ENCODE results near the gene CCNYL1. TPM values are rescaled to one million over a fixed set of nuclear protein-coding genes. Genes with fewer than 3 reads are reported as not detected.

The CCNYL1 gene
- total RNA-seq, 1 donor from 2014 or later, result 25.7 TPM

DNA sequence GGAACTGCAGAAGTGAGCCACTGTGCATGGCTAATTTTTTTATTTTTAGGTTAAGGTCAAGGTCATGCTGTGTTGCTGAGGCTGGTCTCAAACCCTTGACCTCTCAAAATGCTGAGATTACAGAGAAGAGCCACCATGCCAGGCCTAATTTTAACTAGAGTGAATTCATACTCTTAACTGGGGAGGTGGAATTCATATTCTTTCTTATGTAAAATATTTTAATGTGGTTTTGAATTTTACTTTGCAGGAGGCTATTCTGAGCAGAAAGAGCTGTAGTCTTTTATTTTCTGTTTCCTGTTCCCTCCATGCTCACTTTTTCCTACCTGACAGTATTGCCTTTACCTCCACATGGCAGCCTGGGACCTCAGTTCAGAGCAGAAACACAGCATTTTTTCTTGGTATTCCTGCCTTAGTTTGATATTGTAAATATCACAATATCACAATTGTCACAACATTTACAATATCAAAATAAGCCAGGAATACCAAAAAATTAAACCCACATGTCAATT, 37.1 kb upstream of the CCNYL1 start:
- Histone ChIP-seq H3K4me1 (no peaks in the 10 kb centered on the region), H3K27ac (no peak overlapping the region), H3K4me3 (no peak overlapping the region), H3K27me3 (no peaks in the 10 kb centered on the region), H3K36me3 (no peaks in the 10 kb centered on the region), H3K9me3 (no peaks in the 10 kb centered on the region)
- intact Hi-C loops (cut with DNase I), result no loop called here
- DNase-seq (no peak), ATAC-seq (no peak)
- TF ChIP-seq, protein P1, sequence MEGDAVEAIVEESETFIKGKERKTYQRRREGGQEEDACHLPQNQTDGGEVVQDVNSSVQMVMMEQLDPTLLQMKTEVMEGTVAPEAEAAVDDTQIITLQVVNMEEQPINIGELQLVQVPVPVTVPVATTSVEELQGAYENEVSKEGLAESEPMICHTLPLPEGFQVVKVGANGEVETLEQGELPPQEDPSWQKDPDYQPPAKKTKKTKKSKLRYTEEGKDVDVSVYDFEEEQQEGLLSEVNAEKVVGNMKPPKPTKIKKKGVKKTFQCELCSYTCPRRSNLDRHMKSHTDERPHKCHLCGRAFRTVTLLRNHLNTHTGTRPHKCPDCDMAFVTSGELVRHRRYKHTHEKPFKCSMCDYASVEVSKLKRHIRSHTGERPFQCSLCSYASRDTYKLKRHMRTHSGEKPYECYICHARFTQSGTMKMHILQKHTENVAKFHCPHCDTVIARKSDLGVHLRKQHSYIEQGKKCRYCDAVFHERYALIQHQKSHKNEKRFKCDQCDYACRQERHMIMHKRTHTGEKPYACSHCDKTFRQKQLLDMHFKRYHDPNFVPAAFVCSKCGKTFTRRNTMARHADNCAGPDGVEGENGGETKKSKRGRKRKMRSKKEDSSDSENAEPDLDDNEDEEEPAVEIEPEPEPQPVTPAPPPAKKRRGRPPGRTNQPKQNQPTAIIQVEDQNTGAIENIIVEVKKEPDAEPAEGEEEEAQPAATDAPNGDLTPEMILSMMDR (IDR thresholded peaks at IDR 0.05), result no peak

DNA sequence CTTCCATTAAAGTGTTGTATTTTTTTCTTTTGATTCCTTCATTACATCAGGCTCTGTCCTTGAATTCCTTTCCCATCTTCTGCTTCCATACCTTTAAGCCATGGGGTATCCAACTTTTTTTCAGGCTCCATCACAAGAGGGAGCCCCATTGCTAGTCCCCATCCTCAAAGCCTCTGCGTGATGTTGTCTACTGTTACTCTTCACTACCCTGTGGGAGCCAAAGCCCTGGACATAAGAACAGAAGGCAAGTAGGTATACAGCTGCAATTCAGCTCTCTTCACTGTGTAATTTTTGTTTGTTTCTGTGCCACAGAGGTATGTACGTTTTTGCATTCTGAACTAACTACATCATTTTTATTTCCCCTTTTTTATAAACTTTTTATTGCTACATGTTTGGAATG, 36.6 kb upstream of the CCNYL1 start:
- TF ChIP-seq, protein P1 (IDR thresholded peaks at IDR 0.05), result no peak
- intact Hi-C loops (cut with DNase I), result no loop called here
- no peak overlapping the region for H3K4me3 ChIP-seq
- H3K27ac ChIP-seq, result no peak overlapping the region
- no peaks in the 10 kb centered on the region for H3K27me3 ChIP-seq
- ATAC-seq (no peak), DNase-seq (no peak)
- H3K9me3 ChIP-seq, result no peaks in the 10 kb centered on the region
- H3K4me1 ChIP-seq, result no peaks in the 10 kb centered on the region
- no peaks in the 10 kb centered on the region for H3K36me3 ChIP-seq

DNA sequence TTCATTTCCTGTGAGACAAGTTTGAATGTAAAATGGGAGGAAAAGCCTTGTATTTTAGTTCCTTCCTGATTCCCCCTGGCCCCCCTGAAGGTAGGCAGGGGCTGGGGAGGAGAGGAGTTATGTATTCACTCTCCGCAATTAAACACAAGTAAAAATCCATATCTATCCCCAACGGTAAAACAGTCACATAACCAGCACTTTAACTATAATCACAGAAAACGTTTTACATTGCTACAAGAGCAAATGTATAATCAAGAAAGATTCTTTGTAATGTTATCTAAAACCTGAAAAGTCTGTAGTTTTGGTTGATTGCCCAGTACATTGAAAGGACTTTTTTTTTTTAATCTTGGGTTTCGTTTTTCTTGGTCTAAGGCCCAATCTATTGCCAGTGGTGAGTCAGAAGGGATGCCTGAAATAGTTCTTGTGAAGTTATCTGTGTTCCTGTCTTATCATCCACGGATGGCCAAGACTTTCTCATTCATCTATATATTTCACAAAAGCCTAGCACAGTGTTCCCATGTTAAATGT, 34.5 kb upstream of the CCNYL1 start:
- Histone ChIP-seq H3K4me3 (no peak overlapping the region), H3K27ac (no peak overlapping the region), H3K4me1 (no peaks in the 10 kb centered on the region), H3K9me3 (no peaks in the 10 kb centered on the region), H3K27me3 (no peaks in the 10 kb centered on the region), H3K36me3 (no peaks in the 10 kb centered on the region)
- intact Hi-C loops (cut with DNase I), result no loop called here
- ATAC-seq (no peak), DNase-seq (no peak)
- TF ChIP-seq, protein P1 (IDR thresholded peaks at IDR 0.05), result no peak

DNA sequence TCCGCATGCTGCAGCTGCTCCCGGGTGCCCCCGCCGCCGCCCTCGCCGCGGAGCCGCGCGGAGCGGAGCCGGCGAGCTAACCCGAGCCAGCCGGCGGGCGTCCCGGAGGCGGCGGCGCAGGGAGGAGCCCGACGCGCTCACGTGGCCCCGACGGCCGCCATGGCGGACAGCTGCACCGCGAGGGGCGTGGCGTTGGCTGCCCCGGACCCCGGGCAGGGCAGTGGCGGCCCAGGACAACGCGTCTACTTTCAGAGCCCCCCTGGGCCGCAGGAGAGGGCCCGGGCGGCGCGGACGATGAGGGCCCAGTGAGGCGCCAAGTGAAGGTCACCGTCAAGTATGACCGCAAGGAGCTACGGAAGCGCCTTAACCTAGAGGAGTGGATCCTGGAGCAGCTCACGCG, 30.0 kb upstream of the CCNYL1 start:
- no peak for DNase-seq

DNA sequence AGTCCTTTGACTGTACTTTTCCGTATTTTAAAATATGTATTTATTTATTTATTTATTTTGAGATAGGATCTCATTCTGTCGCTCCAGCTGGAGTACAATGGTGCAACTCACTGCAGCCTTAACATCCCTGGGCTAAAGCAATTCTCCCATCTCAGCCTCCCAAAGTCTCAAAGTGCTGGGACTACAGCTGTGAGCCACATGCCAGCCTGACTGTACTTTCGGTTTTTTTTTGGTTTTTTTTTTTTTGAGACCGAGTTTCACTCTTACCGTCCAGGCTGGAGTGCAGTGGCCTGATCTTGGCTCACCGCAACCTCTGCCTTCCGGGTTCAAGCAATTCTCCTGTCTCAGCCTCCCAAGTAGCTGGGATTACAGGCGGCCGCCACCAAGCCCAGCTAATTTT, 28.9 kb upstream of the CCNYL1 start:
- Histone ChIP-seq H3K27me3 (no peaks in the 10 kb centered on the region), H3K4me3 (no peak overlapping the region), H3K36me3 (no peaks in the 10 kb centered on the region), H3K4me1 (no peaks in the 10 kb centered on the region), H3K9me3 (no peaks in the 10 kb centered on the region), H3K27ac (no peak overlapping the region)
- DNase-seq, result no peak
- TF ChIP-seq, protein P1 (IDR thresholded peaks at IDR 0.05), result no peak
- intact Hi-C loops (cut with DNase I), result no loop called here
- ATAC-seq, result no peak

More for the DNA sequence above, 30.0 kb upstream of the CCNYL1 start:
- H3K27ac ChIP-seq, result no peak overlapping the region
- H3K4me1 ChIP-seq, result no peaks in the 10 kb centered on the region
- H3K9me3 ChIP-seq, result no peaks in the 10 kb centered on the region
- H3K4me3 ChIP-seq, result no peak overlapping the region
- TF ChIP-seq, protein P1 (IDR thresholded peaks at IDR 0.05), result no peak
- peak; percentile 83 for ATAC-seq
- H3K27me3 ChIP-seq, result no peaks in the 10 kb centered on the region
- intact Hi-C loops (cut with DNase I), result no loop called here
- H3K36me3 ChIP-seq, result no peaks in the 10 kb centered on the region

DNA sequence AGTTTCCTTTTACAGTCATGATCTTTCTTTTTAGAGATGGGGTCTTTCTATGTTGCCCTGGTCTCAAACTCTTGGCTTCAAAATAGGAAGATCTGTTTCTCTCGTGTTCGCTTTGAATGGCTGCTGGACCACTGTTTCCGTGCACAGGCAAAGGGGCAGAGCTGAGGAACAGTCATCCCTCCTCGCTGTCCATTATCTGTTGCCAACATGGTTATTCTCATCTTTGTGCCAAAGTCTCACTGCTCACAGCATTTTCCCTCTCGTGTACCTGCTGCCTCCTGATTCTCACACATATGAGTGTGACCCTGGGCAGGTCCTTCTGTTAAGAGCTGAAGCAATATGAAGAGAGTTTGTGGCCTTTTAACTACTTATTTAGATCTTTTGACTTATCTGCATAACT, 28.0 kb upstream of the CCNYL1 start:
- Histone ChIP-seq H3K4me3 (no peak overlapping the region), H3K36me3 (no peaks in the 10 kb centered on the region), H3K27ac (no peak overlapping the region), H3K4me1 (no peaks in the 10 kb centered on the region), H3K27me3 (no peaks in the 10 kb centered on the region), H3K9me3 (no peaks in the 10 kb centered on the region)
- intact Hi-C loops (cut with DNase I), result no loop called here
- no peak for DNase-seq
- TF ChIP-seq, protein P1 (IDR thresholded peaks at IDR 0.05), result no peak
- no peak for ATAC-seq
